ENCODE results near the gene THSD7A. TPM values are rescaled to one million over a fixed set of nuclear protein-coding genes. Genes with fewer than 3 reads are reported as not detected.
"Not testable (repeated sequence)": the region's sequence is repeated elsewhere in the genome, so short reads cannot be mapped to it uniquely, and the experiment has no call there.

Gene THSD7A
- total RNA-seq, 1 donor from 2014 or later: 0.35 TPM

DNA sequence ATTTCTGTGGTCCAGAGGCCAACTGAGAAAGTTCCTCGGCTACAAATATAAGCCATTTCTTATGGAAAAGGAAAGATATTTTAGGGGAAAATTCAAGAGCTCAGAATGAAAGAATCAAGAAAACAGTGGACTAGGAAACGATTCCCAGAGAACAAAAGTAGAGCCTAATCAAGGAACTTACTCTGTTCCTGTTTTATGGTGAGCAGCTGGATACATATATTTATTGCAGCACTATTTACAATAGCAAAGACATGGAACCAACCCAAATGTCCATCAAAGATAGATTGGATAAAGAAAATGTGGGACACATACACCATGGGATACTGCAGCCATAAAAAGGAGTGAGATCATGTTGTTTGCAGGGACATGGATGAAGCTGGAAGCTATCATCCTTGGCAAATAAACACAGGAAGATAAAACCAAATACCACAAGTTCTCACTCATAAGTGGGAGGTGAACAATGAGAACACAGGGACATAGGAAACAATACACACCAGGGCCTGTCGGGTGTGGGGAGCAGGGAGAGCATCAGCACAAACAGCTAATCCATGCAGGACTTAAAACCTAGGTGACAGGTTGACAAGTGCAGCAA is 298.7 kb downstream of the THSD7A start:
- H3K4me3 Mint-ChIP-seq (ENCODE audit: unreplicated experiment): no peak overlapping the region
- no peaks in the 10 kb centered on the region for H3K36me3 Mint-ChIP-seq (ENCODE audit: low read depth)
- no peaks in the 10 kb centered on the region for H3K27me3 Mint-ChIP-seq (ENCODE audit: low read depth)
- H3K27ac Mint-ChIP-seq (ENCODE audit: unreplicated experiment): no peak overlapping the region
- H3K9me3 Mint-ChIP-seq (ENCODE audit: low read depth): peaks cover 4% of the 10 kb centered on the region
- TF ChIP-seq, protein P1, sequence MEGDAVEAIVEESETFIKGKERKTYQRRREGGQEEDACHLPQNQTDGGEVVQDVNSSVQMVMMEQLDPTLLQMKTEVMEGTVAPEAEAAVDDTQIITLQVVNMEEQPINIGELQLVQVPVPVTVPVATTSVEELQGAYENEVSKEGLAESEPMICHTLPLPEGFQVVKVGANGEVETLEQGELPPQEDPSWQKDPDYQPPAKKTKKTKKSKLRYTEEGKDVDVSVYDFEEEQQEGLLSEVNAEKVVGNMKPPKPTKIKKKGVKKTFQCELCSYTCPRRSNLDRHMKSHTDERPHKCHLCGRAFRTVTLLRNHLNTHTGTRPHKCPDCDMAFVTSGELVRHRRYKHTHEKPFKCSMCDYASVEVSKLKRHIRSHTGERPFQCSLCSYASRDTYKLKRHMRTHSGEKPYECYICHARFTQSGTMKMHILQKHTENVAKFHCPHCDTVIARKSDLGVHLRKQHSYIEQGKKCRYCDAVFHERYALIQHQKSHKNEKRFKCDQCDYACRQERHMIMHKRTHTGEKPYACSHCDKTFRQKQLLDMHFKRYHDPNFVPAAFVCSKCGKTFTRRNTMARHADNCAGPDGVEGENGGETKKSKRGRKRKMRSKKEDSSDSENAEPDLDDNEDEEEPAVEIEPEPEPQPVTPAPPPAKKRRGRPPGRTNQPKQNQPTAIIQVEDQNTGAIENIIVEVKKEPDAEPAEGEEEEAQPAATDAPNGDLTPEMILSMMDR (IDR thresholded peaks at IDR 0.05): no peak
- DNase-seq (ENCODE audit: low spot score): no peak
- H3K4me1 Mint-ChIP-seq (ENCODE audit: low read depth): no peaks in the 10 kb centered on the region

DNA sequence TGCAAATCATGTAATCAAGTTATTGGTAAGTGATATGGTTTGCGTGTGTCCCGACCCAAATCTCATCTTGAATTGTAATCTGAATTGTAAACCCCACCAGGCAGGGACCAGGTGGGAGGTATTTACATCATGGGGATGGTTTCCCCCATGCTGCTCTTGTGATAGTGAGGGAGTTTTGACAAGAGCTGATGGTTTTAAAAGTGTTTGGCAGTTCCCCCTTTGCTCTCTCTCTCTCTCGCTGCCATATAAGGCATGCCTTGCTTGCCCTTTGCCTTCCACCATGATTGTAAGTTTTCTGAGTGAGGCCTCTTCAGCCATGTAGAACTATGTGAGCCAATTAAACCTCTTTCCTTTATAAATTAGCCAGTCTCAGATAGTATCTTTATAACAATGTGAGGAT is 302.6 kb downstream of the THSD7A start:
- no peak overlapping the region for H3K27ac Mint-ChIP-seq (ENCODE audit: unreplicated experiment)
- TF ChIP-seq, protein P1 (IDR thresholded peaks at IDR 0.05): no peak
- H3K9me3 Mint-ChIP-seq (ENCODE audit: low read depth): no peaks in the 10 kb centered on the region
- no peak overlapping the region for H3K4me3 Mint-ChIP-seq (ENCODE audit: unreplicated experiment)
- no peak for DNase-seq (ENCODE audit: low spot score)
- H3K27me3 Mint-ChIP-seq (ENCODE audit: low read depth): no peaks in the 10 kb centered on the region
- no peaks in the 10 kb centered on the region for H3K36me3 Mint-ChIP-seq (ENCODE audit: low read depth)
- no peaks in the 10 kb centered on the region for H3K4me1 Mint-ChIP-seq (ENCODE audit: low read depth)

DNA sequence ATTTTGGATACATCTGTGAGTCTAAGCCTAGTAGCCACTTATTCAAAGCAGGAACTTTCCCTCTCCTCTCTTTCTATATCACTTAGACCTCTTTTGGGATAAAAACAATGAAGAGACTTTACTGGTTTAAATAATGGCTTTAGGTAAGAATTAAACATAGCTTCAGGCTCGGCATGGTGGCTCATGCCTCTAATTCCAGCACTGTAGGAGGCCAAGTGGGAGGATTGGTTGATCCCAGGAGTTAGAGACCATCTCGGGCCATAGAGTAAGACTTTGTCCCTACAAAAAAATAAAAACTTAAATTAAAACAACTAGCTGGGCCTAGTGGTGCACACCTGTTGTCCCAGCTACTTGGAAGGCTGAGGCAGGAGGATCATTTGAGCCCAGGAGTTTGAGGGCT is 304.3 kb downstream of the THSD7A start:
- Mint-ChIP-seq H3K36me3 (ENCODE audit: low read depth) (no peaks in the 10 kb centered on the region), H3K4me1 (ENCODE audit: low read depth) (no peaks in the 10 kb centered on the region), H3K9me3 (ENCODE audit: low read depth) (no peaks in the 10 kb centered on the region), H3K27ac (ENCODE audit: unreplicated experiment) (no peak overlapping the region), H3K27me3 (ENCODE audit: low read depth) (no peaks in the 10 kb centered on the region), H3K4me3 (ENCODE audit: unreplicated experiment) (no peak overlapping the region)
- no peak for DNase-seq (ENCODE audit: low spot score)
- TF ChIP-seq, protein P1 (IDR thresholded peaks at IDR 0.05): no peak

DNA sequence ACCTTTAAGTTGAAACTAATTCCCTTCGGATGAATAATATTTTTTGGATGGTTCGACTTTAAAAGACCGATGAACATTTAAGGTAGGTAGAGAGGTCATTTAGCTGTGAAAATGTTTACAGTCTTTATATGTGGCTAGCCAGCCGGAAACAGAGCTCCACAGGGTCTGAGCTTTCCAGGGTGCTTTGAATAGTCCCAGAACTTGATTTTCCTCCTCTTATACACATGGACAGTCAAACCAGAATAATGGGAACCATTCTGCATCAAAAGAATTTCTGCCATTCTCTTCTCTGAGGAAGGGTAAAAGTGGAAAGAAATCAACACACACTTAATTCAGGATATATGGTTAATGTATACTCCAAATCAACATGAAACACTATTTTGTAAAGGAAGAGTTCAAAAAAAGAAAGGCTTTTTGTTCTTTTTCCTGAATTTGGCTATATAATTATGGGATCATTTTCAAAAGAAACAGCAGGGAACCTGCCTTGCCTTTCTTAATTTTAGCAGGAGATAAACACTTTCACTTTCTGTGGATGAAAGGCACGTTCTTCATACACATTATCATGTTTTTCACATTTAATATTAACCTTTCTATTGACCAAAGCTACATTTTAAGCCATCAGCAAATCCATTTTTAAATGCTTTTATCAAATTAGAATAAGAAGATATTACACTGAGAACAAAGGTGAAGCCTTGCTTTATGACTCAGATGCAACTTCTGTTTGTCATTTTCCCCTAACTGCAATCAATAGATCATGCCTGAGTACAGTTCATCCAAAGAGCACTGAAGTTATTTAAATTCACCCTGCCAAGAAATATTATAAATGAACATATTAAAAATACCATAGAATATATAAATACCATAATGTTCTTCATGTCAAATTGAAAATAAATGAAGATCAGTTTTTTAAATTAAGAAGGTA is 307.3 kb downstream of the THSD7A start:
- TF ChIP-seq, protein P1 (IDR thresholded peaks at IDR 0.05): no peak
- no peaks in the 10 kb centered on the region for H3K9me3 Mint-ChIP-seq (ENCODE audit: low read depth)
- no peak overlapping the region for H3K4me3 Mint-ChIP-seq (ENCODE audit: unreplicated experiment)
- H3K36me3 Mint-ChIP-seq (ENCODE audit: low read depth): no peaks in the 10 kb centered on the region
- no peak overlapping the region for H3K27ac Mint-ChIP-seq (ENCODE audit: unreplicated experiment)
- DNase-seq (ENCODE audit: low spot score): no peak
- no peaks in the 10 kb centered on the region for H3K4me1 Mint-ChIP-seq (ENCODE audit: low read depth)
- no peaks in the 10 kb centered on the region for H3K27me3 Mint-ChIP-seq (ENCODE audit: low read depth)

DNA sequence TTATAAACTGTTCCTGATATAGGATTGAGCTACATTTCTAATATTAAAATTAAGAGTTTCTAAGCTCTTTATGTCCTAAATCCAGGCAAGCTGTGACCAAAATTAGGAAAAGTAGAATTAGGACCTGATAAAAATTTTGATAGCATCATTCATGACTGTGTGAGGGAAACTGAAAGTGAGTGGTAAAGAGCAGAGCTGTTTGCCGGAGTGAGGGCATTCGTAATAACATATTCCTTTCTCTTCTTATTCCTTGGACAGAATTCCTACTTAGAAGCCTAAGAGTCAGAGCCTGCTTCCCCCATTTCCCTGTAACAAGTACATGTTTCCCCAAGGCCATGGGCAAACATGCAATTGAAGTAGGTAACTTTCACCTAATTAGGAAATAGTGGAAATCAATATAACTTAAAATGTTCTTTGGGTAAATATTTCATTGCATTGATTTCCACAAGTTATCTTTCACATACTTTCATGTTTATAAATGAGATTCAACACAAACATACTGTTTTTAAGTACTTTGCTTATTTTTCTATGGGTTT is 310.0 kb downstream of the THSD7A start:
- not testable (repeated sequence) for DNase-seq (ENCODE audit: low spot score); H3K27me3 Mint-ChIP-seq (ENCODE audit: low read depth); H3K36me3 Mint-ChIP-seq (ENCODE audit: low read depth); H3K27ac Mint-ChIP-seq (ENCODE audit: unreplicated experiment); H3K9me3 Mint-ChIP-seq (ENCODE audit: low read depth); H3K4me1 Mint-ChIP-seq (ENCODE audit: low read depth); H3K4me3 Mint-ChIP-seq (ENCODE audit: unreplicated experiment)

Measured in chondrocyte (in vitro differentiated cells).